ENCODE results near the gene CSTPP1. TPM values are rescaled to one million over a fixed set of nuclear protein-coding genes. Genes with fewer than 3 reads are reported as not detected.

CSTPP1 gene
- total and polyA plus RNA-seq, 3 donors from 2014 or later: 39.0 to 70.0 (median 44.9) TPM

DNA sequence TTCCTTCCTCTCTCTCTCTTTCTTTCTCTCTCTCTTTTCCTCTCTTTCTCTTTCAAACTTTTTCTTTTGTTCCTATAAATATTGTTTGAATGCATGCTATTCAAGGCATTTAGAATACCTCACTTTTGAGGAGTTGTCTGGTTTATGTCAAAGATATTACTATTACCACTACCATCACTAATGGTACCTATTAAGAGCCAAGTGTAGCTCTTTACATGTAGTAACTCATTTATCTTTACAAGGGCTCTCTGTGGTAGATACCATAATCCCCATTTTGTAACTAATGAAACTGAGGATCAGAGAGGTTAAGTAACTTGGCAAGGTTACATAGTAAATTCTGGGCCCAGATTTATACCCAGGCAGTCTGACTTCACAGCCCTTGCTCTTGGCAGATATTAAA, 116.0 kb downstream of the CSTPP1 start:
- Histone ChIP-seq H3K9me3 (no peaks in the 10 kb centered on the region), H3K27me3 (no peaks in the 10 kb centered on the region), H3K4me1 (no peaks in the 10 kb centered on the region), H3K4me3 (no peak overlapping the region), H3K27ac (no peak overlapping the region), H3K36me3 (ENCODE audit: low read depth, missing control alignments) (no peaks in the 10 kb centered on the region)
- no peak for TF ChIP-seq POLR2A (IDR thresholded peaks at IDR 0.05)
- TF ChIP-seq, protein P1, sequence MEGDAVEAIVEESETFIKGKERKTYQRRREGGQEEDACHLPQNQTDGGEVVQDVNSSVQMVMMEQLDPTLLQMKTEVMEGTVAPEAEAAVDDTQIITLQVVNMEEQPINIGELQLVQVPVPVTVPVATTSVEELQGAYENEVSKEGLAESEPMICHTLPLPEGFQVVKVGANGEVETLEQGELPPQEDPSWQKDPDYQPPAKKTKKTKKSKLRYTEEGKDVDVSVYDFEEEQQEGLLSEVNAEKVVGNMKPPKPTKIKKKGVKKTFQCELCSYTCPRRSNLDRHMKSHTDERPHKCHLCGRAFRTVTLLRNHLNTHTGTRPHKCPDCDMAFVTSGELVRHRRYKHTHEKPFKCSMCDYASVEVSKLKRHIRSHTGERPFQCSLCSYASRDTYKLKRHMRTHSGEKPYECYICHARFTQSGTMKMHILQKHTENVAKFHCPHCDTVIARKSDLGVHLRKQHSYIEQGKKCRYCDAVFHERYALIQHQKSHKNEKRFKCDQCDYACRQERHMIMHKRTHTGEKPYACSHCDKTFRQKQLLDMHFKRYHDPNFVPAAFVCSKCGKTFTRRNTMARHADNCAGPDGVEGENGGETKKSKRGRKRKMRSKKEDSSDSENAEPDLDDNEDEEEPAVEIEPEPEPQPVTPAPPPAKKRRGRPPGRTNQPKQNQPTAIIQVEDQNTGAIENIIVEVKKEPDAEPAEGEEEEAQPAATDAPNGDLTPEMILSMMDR (IDR thresholded peaks at IDR 0.05): no peak
- intact Hi-C loops (cut with DNase I; ENCODE audit: low total_unique reads): no loop called here
- DNase-seq: no peak

DNA sequence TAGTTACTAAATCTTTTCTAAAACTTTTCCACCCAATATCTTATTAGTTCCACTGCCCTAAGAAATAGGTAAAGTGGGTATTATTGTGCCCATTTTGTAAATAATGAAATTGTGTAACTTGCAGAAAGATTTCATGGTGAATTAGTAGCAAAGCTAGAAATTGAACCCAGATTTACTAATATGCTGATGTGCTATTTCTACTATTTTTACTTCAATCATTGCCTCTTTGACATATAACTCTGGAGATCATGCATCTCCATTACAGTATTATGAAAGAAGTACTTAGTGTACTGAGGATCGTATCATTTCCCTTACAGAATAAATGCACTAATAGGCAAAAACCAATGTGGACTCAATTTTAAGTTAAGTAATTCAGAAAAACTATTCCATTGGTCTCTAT, 119.0 kb downstream of the CSTPP1 start:
- Histone ChIP-seq H3K36me3 (ENCODE audit: low read depth, missing control alignments) (no peaks in the 10 kb centered on the region), H3K4me3 (no peak overlapping the region), H3K4me1 (no peaks in the 10 kb centered on the region), H3K27me3 (no peaks in the 10 kb centered on the region), H3K9me3 (no peaks in the 10 kb centered on the region), H3K27ac (no peak overlapping the region)
- intact Hi-C loops (cut with DNase I; ENCODE audit: low total_unique reads): no loop called here
- no peak for TF ChIP-seq POLR2A (IDR thresholded peaks at IDR 0.05)
- TF ChIP-seq, protein P1 (IDR thresholded peaks at IDR 0.05): no peak
- no peak for DNase-seq
- 80 to 95% methylated on average over 1 of the region's 1 CpG for WGBS, 2 donors

DNA sequence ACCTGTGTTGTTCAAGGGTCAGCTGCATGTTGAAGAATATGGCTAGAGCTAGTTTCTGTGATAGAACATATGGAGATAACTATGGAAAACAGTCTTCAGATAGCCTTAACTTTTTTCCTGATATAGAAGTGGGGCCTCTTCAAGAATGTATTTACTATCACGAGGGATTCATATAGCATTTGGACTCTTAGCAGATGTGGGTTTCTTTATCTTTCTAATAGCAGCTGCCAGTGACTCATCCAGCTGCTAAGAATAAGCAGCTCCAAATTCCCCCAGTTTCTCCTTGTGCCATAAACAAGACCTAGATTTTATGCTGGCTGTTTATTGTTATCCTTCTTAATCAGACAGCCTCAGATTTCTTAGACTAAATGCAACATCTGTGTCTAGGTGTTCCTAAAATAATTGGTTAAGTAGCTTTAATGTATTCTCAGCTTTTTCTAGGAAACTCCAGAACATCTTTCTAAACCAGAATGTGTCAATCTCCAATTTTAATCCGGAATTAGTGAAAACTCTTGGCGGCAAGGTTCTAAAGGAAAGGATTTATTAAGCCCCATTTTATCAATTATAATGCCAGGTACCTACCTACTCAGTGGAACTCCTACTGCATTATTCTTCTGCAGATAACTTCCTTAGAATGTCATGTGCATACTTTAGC, 119.8 kb downstream of the CSTPP1 start:
- DNase-seq: no peak
- no peak for TF ChIP-seq POLR2A (IDR thresholded peaks at IDR 0.05)
- TF ChIP-seq, protein P1 (IDR thresholded peaks at IDR 0.05): no peak
- H3K27ac ChIP-seq: no peak overlapping the region
- H3K4me3 ChIP-seq: no peak overlapping the region
- WGBS, 2 donors: 71 to 73% methylated on average over 3 of the region's 3 CpGs
- no peaks in the 10 kb centered on the region for H3K9me3 ChIP-seq
- no peaks in the 10 kb centered on the region for H3K36me3 ChIP-seq (ENCODE audit: low read depth, missing control alignments)
- intact Hi-C loops (cut with DNase I; ENCODE audit: low total_unique reads): no loop called here
- H3K4me1 ChIP-seq: no peaks in the 10 kb centered on the region
- H3K27me3 ChIP-seq: no peaks in the 10 kb centered on the region

DNA sequence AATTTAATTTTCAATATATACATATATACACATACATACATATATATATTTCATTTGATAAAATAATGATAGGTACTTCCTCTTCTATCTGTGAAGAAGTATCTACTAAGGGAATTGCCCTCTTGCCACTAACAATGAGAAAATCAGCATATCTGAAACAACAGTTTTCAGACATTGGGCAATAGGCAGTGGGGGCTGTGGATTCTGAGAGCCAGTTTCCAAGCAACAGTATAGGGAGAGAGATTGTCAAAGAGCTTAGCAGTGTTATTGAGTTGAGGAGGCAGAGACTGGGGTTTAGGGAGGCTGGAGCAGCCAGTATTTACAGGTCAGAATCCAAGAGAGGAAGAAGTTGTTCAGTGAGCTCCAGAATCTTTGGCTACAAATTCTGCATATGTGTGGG, 120.8 kb downstream of the CSTPP1 start:
- intact Hi-C loops (cut with DNase I; ENCODE audit: low total_unique reads): no loop called here

More for the DNA sequence above, 120.8 kb downstream of the CSTPP1 start:
- Histone ChIP-seq H3K27ac (no peak overlapping the region), H3K9me3 (no peaks in the 10 kb centered on the region), H3K4me1 (no peaks in the 10 kb centered on the region), H3K36me3 (ENCODE audit: low read depth, missing control alignments) (no peaks in the 10 kb centered on the region), H3K27me3 (no peaks in the 10 kb centered on the region), H3K4me3 (no peak overlapping the region)
- TF ChIP-seq, protein P1 (IDR thresholded peaks at IDR 0.05): no peak
- no peak for TF ChIP-seq POLR2A (IDR thresholded peaks at IDR 0.05)
- no peak for DNase-seq
